T-helper 1 cell (primary cell): Measurements from ENCODE around the gene RNU6-1.

Experiments
- DNase-seq, 5 donors: peaks; one replicate each; pipeline ENCODE4 v3.0.0-alpha.2; 2012 to 2020

The RNU6-1 gene

DNA sequence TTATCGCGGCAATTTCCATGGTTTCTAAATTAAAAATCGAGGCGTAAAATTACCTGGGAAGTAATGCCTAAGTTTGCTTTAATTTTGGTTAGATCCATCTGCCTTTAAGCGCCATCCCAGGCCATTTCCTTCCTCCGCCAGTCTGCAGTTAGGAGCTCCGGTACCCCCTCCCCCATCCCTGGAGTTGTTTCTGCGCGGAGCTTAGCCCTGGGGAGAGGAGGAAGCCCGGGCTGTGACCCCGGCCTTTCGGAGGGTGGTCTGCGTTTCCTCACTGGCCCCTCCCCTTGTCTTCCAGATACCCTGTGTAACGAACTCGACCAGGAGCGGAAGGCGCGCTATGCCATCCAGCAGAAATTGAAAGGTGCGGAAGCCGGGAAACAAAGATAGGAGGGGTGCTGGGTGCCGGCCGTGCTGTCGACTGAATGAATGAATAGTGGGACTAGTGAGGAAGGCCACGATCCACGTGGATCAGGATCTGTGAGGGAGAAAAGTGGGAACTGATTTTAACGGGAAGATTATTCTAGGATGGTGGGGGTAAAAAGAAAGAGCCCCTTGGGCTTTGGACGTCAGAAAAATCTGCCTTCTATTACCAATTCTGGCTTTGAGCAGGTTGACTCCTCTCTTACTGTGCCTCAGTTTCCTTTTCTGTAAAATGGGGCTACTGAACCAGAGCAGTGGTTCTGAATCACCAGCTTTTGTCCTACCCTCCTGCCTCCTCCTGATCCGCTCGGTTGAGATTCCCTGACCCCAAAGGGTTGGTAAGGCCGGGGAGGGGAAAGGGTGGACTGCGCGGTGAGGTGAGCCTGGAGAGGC, 6.7 kb downstream of the RNU6-1 start:
- no peak for DNase-seq

DNA sequence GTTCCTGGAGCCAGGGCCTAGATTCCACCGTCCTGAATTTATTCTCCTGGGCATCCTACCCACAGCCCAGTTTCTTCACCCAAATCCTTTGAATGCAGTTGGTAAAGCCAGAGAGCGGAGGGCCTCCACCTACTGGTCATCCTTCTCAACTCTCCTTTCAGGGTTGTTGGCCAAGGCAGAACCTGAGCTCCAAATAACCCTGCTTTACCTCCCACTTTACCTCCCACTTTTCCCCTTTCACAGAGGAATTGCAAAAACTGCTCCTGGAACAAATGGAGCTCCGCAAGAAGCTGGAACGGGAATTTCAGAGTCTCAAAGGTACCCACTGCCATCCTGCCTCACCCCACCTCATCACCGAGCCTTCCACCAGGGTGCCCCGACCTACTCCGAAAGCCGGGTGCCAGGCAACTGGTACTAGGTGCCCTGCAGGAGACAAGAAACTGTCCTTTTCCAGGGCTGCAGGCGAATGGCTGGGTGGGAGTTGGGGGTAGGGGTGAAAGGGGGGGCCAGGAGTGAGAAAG, 7.8 kb downstream of the RNU6-1 start:
- DNase-seq = no peak

DNA sequence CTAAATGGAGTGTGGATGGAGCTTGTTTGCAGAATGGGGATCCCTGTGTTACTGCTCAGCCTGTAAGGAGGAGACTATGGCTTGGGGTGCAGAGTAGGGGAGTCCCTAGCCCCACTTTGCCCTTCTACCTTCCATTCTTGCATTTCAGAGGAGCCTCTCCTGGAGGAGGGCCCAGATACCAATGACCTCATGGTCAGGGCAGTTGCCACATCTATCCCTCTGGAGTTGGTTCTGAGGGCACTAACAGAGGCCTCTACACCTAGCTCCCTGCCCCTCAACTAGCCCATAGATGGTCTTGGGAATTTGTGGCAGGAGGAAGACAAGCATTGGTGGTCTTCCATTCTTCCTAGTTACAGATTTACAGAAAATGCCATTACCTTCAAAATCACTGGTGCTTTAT, 8.5 kb downstream of the RNU6-1 start:
- no peak for DNase-seq

DNA sequence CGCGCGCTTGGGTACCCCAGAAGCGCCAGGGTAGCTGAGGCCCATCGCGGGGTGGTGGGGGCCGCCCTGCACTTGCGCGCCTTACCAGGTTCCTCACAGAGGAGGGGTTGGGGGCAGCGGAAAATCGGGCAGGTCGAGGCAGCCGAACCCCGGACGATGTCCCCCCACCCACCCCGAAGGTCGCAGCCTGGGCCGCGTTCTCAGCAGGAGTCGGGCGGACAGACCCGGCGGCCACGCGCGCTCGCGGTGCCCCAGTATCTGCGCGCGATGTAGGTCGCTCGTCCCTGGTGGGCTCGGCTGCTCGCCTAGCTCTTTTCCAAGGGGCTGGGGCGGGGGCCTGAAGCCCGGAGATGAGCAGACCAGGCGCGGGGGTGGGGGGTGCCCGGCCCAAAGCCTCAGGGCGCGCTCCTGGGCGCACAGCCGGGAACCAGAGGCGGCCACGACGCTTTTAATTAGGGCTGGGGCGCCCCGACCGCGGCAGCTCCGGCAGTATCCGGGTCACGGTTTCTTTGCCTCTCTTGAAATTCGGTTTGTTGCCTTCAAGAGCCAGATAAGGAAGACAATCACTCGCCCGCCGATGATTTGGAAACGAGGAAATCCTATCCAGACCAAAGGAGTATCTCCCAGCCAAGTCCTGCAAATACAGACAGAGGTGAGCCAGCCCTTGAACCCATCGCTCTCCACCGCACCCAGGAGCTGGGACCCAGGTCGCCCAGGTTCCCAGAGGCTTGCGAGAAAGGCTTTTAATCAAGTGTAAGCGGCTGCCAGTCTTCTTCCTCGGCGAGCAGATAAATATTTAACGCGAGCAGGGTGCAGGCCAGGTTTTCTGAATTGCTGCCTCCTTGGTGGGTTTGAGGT, 10.0 kb downstream of the RNU6-1 start:
- no peak for DNase-seq

DNA sequence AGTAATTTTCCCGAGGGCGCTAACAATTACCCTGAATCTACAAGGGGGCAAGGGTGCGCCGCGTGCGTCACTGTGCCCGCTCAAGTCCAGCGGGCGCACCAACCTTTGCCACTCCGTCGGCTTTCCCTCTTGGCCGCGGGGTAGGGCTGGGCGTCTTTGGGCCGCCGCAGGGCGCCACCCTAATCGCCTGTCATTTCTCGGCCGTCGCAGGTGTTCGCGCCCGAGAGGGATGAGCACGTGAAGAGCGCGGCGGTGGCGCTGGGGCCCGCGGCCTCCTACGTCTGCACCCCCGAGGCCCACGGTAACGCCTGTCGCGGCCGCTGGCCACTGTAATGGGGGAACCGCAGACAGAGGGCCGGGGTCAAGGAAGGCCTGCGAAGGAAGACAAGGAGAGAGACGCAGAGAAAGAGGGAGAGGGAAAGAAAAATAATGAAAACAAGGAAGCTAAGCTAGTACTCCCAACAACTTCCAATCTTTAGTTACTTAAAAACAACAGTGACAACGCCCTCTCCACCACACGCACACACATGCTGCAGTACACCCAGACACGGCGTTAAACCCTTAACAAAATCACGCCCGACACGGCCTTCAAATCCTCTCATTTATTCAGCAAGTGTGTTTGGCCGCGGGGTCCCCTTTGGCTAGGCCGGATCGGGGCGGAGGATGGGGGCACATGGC, 10.7 kb downstream of the RNU6-1 start:
- no peak for DNase-seq

DNA sequence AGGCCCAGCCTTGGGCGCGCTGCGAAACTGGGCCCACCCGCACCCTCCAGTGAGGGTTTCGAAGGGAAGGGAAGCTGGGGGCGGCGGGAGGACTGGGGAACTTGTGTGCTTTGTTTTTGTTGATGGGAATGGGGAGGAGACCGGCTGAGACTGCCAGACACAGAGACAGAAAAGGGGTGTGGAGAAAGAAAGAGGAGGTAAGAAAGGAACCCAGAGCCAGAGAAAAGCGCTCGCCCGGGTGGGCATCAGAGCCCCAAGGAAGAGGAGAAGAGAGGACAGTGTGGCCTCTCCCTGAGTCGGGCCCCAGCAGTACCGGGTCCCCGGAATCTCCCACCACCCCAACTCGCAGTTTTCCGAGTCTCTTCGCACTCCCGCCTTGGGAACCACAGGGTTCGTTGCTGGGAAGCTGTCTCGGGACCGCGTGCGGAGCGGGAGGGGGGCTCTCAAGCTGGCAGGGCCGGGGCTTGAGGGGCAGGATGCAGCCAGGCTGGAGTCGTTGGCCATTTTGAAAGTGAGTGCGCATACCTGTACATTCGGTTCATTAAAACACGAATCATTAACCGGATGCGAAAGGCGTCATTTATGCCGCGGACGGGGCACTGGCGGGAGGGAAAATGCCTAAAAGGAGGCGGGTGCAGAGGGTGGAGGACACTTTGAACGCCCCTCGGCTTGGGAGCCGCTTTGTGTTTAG, 11.4 kb downstream of the RNU6-1 start:
- no peak for DNase-seq

DNA sequence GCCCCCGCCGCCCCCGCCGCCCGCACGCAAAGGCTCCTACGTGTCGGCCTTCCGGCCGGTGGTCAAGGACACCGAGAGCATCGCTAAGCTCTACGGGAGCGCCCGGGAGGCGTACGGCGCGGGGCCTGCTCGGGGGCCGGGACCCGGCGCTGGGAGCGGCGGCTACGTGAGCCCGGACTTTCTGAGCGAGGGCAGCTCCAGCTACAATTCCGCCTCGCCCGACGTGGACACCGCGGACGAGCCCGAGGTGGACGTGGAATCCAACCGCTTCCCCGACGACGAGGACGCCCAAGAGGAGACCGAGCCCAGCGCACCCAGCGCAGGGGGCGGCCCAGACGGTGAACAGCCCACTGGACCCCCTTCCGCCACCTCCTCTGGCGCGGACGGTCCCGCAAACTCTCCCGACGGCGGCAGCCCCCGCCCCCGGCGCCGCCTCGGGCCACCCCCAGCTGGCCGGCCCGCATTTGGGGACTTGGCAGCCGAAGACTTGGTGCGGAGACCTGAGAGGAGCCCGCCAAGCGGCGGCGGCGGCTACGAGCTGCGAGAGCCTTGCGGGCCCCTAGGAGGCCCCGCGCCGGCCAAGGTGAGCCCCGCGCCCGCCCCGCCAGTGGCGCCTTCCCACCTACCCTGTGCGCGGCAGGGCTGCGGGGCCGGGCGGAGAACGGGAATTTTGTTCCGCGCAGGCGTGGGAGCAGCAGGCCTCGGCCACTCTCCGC, 12.1 kb downstream of the RNU6-1 start:
- DNase-seq = no peak

DNA sequence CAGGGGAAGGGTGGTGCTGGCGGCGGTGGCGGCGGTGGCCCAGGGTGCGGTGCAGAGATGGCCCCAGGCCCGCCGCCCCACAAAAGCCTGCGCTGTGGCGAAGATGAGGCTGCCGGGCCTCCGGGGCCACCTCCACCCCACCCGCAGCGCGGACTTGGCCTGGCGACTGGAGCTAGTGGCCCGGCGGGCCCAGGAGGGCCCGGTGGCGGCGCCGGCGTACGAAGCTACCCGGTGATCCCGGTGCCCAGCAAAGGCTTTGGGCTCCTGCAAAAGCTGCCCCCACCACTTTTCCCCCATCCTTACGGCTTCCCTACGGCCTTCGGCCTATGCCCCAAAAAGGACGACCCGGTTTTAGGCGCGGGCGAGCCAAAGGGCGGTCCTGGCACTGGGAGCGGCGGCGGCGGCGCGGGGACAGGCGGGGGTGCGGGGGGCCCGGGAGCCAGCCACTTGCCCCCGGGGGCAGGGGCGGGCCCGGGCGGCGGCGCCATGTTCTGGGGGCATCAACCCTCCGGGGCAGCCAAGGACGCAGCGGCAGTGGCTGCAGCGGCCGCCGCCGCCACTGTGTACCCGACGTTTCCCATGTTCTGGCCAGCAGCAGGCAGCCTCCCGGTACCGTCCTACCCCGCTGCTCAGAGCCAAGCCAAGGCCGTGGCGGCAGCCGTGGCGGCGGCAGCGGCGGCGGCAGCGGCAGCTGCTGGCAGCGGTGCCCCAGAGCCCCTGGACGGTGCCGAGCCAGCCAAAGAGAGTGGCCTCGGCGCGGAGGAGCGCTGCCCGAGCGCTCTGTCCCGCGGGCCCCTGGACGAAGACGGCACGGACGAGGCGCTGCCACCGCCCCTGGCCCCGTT, 12.9 kb downstream of the RNU6-1 start:
- no peak for DNase-seq

DNA sequence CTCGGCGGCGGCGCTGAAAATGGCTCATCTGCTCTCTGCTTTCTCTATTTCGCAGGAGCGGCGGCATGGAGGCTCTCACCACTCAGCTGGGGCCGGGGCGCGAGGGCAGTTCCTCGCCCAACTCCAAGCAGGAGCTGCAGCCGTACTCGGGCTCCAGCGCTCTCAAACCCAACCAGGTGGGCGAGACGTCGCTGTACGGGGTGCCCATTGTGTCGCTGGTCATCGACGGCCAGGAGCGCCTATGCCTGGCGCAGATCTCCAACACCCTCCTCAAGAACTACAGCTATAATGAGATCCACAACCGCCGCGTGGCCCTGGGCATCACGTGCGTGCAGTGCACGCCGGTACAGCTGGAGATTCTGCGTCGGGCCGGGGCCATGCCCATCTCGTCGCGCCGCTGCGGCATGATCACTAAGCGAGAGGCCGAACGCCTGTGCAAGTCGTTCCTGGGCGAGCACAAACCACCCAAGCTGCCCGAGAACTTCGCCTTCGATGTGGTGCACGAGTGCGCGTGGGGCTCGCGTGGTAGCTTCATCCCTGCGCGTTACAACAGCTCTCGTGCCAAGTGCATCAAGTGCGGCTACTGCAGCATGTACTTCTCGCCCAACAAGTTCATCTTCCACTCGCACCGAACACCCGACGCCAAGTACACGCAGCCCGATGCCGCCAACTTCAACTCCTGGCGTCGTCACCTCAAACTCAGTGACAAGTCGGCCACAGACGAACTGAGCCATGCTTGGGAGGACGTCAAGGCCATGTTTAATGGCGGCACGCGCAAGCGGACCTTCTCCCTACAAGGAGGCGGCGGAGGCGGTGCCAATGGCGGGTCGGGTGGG, 13.7 kb downstream of the RNU6-1 start:
- no peak for DNase-seq

DNA sequence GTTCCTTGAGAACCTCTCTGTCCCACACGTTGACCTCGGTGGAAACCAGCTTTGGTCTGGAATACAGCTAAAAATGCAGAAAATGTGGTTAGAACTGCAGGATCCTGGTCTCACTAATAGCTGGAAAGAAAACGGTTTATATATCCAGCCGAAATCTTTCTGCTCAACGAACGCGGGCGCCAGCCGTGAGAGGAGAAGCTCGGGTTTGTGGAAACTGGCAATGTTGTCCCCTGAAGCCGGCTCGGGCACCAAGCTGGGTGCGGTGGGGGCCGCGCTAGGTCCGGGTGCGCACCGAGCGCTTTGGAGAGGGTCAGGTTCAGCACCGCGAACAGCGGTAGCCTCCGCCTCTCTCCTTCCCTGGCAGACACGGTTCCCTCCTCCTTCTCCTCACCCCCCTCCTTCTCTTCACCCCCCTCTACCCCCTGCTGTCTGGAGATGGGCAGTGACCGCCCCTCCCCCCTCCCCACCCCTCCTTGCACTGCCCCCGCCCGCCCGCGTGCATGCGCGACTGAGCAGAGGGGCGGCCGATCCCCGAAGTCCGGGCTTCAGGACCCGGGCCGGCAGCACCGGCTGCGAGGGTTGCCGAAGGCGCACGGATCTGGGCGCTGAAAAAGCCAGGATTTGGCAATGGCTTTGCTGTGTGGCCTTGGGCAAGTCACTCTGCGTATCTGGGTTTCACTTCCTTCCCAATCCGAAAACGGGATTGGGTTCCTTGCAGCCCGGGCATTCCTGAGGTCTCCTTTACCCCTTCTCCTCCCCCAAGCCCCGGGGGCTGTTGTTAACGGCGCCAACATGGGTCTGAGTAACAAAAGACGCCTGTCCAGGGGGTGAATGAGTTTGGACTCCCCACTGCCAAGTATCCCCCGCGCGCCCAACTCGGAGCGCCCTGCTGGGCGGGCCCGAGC, 14.6 kb downstream of the RNU6-1 start, which contains the start of gene SKOR1:
TSS of gene SKOR1 (plus strand) at position 534 of the 905 bp plus-strand sequence. CDS start at position 628, 94 bp downstream.
- DNase-seq = no peak

DNA sequence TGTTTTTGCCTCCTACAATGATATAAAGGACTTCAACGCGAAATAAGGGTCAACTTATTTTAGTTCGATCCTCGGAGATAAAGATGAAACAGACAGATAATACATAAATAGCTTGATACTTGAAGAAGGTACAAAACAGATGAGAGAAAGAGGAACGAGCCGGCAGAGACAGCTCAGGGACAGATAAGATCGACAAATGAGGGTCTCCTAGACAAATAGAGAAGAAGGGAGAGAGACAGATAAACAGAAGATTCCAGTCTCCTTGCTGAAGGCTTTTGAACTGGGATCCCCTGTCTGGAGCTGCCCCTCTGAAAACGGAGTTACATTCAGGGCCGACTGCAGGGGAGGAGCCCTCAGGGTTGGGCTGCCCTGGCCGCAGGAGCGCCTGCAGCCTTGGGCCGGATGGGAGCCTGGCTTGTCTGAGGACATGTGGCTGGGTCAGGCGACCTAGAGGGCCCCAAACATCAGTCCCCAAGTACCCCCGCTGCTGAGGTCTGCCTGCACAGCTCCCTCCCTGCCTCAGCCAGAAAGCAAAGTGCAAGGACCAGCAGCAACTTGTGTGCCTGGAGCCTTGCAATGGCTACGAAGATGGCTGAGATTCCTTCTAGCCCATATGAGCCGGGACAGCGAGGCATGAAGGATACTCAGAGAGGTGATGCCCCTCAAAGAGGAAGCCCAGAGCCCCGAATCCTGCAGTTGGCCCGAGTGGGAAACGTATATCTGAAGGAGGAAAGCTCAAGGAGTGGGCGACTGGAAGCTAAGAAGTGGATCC, 15.5 kb downstream of the RNU6-1 start:
- no peak for DNase-seq

DNA sequence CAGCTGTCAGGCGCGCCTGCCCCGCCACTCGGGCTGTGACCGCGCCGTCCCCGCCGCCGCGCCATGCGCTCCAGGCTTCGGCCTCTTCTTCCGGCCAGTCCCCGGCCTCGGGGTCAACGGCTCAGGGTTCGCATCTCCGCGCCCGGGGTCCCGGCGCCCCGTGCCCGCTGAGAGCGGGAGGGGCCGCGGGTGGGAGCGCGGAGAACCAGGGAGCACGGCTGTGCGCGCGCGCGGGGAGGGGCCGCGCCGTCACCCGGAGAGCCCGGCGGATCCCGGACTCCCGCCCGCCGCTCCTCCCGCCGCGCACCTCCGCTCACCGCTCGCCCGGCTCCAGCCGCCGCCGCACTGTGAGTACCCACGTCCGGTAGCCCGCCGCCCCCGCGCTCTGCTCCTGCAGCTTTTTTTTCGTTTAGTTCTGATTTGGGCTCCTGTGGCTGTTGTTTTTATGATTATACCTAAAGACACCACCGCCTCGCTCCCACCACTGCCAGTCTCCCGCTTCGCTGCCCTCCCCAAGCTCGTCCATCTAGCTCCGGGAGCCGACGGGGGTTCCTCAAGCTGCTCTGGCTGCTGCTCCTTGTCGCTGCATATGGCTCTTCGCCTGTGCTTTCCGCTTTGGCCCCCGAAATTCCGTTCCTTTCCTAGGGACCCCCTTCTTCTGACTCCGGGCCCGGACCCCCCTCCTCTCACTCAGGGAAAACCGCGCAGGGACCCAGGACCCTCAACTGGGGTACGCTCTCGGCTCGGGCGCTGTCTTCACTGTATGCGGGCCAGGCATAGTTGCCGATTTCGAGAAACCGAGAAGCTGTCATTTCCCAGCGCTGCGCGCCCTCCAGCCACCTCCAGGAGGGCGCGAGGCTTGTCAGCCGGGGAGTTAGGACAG, 16.3 kb downstream of the RNU6-1 start:
- DNase-seq = no peak

DNA sequence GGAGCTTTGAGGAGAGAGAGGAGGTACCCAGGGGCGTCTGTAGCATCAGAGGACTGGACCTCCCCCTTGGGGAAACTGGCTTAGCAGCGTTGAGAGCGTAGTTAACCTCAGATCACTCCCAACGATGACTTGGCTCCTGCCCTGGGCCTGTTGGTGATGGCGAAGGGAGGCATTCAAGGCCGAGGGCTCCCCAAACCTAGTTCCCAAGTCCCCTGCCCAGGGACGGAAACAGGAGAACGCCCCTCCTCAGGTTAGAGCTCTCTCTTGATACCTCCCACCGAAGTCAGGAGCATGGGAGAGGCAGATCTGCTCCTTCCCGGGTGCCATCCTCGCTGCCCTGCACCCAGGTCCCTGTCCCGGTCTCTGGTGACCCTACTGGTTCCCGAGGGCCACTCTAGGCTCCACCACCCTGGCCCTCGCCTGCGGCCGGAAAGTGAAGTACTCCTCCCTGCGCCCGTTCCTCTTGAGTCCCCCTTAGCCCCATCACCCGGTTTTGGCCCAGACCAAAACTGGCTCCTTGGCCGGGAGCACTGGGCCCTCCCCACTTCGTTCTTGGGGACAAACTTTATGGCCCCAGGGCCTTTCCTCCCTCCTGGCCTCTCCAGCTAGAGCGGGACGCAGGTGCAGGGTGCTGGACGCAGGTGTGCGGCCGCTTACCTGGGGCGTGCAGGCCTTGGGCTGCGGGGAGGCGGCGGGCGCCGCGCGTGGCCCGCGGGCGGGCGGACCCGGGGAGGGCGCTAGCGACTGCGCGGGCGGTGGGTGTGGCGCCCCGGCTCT, 17.1 kb downstream of the RNU6-1 start:
- no peak for DNase-seq

DNA sequence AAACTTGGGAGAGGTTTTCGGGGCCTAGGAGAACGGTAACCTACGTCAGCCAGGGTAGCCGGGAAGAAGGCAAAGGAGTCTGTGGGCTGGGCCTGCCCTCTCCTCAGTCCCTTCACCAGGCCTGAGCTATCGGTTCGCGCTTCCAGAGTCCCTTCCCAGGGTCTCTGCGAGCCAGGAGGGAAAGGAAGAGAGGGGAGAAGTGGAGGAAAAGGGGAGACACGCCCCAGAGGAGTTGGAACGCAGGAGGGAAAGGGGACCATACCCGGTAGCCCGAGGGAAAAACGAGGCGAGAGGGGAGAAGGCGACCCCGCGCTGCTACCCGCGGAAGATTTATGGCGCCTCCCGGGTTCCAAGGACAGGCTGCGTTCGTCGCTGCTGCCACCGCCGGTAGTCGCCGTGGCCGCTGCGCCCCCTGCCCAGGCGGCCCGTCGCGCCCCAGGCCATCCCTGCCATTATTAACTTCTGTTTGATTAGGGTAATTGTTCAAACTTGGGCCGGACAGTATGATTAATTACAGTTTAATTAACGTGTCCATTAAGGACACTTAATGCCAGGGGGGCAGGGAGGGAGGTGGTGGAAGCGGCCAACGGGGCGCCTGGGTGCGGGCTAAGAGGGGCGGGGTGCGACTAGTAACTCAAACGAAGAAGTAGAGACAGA, 17.9 kb downstream of the RNU6-1 start:
- DNase-seq = no peak

DNA sequence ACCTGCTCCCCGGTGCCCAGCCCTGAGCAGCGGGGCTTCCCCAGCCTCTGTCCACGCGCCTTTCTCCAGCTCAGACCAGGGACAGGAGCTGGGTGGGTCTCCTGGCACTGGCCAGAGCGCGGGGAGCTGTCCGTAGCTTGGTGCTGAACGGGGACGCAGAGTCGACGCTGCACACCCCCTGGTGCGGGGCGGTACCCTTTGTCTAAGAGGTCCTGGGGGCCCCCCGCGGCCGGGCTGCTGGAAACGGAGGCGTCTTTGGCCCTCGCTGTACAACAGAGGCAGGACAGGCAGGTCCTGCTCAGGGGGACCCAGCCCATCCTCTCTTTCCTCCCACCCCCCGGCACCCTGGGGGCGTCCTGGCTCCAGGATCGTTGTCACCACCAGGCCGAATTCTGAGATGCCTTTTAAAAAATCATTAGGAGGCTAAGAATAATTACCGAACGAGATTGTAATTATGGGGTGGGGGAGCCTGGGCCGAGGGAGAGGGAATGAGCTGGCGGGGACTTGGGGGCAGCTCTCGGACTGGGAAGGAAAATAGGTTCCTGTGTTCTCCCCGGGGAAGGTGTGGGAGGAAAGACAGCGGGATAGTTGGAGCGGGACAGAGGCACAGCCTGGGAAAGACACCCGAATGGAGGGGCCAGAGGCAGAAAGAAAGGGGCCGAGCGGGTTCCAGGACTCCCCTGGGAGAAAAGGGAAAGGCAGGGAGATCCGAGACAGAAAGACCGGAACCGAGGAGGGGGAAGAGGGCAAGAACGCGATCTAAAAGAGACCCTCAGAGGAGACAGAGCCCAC, 18.7 kb downstream of the RNU6-1 start:
- DNase-seq = no peak
